GM06990 (cell line): Measurements from ENCODE around the gene SLC16A9.

Source experiments
- DNase-seq: peaks from one replicate; pipeline ENCODE4 v3.0.0-alpha.2; 2011; ENCODE audit not compliant: insufficient read length; ENCODE audit errors: extremely low read depth
- H3K27me3 ChIP-seq: replicated peaks from 2 replicates; pipeline ENCODE4 v1.6.0; 2011; ENCODE audit warnings: low read length; ENCODE audit not compliant: control insufficient read depth, insufficient read depth
- H3K36me3 ChIP-seq: 2 replicates; pipeline ENCODE4 v1.5.1; 2011; ENCODE audit warnings: low read length; ENCODE audit not compliant: control insufficient read depth, insufficient read depth
- H3K4me3 ChIP-seq: replicated peaks from 2 replicates; pipeline ENCODE4 v1.5.1; 2011; ENCODE audit warnings: low read depth, mild to moderate bottlenecking, control low read depth, low read length
- TF ChIP-seq, protein P1 (sequence below): IDR thresholded peaks from 2 replicates; pipeline ENCODE4 v1.5.1; 2011; ENCODE audit warnings: low read length, control low read depth, mild to moderate bottlenecking, inconsistent platforms; ENCODE audit not compliant: insufficient read depth, poor library complexity, severe bottlenecking

Gene SLC16A9

DNA sequence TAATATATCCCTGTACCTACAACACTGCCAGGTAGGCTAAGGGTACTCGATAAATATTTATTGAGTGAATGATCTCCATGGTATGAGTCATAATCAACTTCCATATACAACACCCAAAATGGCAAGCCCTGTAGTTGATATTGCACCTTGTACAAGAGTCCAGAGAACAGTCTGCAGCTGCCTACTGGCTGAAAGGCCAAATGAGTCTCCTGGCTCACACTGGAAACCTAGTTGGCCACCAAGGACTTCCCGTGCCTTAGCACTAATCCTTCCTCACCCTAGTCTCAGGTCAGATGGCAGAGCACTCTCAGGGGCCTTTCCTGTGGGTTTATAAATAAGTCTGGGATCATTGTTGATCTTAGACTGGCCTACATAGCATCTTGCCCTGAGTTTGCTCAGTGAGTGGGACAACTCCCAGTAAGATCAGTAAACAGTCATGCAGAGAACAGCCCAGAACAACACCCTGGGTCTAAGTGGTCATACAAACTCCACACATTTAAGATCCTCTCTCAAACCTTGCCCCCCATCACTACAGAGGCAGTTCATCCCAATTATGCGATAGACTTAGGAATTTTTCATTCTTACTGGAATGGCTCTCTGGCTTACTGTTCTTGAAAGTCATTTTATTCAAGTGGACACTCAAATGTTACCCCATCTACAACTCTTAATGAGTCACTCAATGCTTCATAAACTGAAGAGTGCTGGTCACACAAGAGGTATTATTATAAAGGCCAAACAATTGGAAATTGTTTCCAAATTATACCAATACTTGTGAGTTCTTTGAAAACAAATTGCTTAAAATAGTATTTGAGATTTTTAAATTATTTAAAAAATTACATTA lies 14.7 kb upstream of the SLC16A9 start:
- Histone ChIP-seq H3K36me3 (no peaks in the 10 kb centered on the region), H3K4me3 (no peak overlapping the region), H3K27me3 (no peaks in the 10 kb centered on the region)
- DNase-seq, result no peak
- TF ChIP-seq, protein P1, sequence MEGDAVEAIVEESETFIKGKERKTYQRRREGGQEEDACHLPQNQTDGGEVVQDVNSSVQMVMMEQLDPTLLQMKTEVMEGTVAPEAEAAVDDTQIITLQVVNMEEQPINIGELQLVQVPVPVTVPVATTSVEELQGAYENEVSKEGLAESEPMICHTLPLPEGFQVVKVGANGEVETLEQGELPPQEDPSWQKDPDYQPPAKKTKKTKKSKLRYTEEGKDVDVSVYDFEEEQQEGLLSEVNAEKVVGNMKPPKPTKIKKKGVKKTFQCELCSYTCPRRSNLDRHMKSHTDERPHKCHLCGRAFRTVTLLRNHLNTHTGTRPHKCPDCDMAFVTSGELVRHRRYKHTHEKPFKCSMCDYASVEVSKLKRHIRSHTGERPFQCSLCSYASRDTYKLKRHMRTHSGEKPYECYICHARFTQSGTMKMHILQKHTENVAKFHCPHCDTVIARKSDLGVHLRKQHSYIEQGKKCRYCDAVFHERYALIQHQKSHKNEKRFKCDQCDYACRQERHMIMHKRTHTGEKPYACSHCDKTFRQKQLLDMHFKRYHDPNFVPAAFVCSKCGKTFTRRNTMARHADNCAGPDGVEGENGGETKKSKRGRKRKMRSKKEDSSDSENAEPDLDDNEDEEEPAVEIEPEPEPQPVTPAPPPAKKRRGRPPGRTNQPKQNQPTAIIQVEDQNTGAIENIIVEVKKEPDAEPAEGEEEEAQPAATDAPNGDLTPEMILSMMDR, result no peak

DNA sequence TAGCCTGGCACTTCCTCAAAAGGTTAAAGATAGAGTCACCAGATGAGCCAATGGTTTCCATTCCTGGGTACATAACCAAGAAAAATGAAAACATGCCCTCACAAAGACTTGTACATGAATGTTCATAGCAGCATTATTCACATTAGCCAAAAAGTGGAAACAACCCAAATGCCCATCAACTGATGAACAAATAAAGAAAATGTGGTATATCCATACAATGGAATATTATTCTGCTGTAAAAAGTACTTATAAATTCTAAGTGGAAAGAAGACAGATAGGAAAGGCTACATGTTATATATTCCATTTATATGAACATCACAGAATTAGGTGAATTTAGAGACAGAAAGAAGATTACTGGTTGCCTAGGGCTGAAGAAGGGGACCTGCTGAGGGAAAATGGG lies 10.7 kb upstream of the SLC16A9 start:
- Histone ChIP-seq H3K27me3 (no peaks in the 10 kb centered on the region), H3K36me3 (no peaks in the 10 kb centered on the region), H3K4me3 (no peak overlapping the region)
- TF ChIP-seq, protein P1, result no peak
- DNase-seq, result no peak

DNA sequence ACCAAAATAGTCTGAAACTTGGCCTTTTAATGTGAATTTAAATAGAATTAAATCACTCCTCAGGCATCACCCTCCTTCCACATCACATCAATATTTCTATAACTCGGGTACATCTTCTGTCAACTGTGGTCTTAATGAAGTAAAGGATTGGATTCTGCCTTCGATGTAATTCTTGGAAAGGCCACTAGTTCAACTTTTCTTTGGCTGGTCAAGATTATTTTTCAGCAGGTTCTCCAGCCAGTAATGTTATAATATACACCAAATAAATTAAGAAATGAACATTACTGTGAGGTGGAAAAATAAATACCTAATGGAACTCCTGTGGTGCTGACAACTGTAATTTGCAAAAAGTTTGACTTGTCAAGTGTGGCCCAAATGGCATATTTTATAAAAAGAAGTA lies 9.7 kb upstream of the SLC16A9 start:
- Histone ChIP-seq H3K4me3 (no peak overlapping the region), H3K36me3 (no peaks in the 10 kb centered on the region), H3K27me3 (no peaks in the 10 kb centered on the region)
- no peak for DNase-seq
- TF ChIP-seq, protein P1, result peak; percentile 7

DNA sequence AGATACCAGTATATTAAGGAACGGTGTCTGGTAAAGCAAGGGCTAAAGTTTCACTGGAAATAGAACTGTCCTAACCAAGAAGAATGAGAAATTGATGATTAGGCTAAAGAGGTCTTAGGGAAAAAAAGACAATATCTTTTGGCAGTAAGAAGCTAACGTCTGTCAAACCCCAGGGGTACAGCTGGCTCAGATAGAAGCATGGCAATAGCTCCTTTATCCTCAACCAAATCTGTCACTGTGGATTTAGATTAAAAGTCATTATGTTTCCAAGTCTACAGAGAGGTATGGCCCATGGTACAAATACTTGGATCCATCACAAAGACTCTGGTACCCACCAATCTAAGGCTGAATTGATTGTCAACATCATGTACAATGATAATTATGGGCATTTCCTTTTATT lies 8.6 kb upstream of the SLC16A9 start:
- TF ChIP-seq, protein P1, result no peak
- no peak for DNase-seq

DNA sequence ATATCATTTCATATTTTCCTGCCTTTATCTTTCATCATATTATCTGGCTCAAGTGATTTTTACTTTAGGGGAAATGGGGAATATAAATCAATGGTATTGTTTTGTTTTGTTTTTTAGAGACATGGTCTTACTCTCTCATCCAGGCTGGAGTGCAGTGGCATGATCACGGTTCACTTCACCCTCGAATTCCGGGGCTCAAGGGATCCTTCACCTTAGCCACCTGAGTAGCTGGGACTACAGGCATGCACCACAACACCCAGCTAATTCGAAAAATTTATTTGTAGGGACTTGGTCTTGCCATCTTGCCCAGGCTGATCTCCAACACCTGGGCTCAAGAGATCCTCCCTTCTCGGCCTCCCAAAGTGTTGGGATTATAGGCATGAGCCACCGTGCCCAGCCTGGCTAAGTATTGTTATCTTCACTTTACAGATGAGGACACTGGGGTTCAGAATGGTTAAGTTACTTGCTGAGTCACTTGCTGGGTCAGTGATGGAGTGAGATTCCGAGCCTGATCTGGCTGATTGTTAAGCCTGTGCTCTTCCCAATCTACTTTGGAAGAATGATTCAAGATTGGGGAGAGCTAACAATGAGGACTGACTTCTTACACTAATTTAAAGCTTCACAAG lies 3.7 kb upstream of the SLC16A9 start:
- DNase-seq, result no peak
- Histone ChIP-seq H3K4me3 (no peak overlapping the region), H3K27me3 (no peaks in the 10 kb centered on the region), H3K36me3 (no peaks in the 10 kb centered on the region)
- TF ChIP-seq, protein P1, result no peak

More for the DNA sequence above, 8.6 kb upstream of the SLC16A9 start:
- no peaks in the 10 kb centered on the region for H3K27me3 ChIP-seq
- H3K36me3 ChIP-seq, result no peaks in the 10 kb centered on the region
- no peak overlapping the region for H3K4me3 ChIP-seq
